HCT116 (cell line): ENCODE measurements around the gene NDUFA7.

Experiments
- ATF3 ChIP-seq: IDR thresholded peaks from 2 replicates; pipeline ENCODE4 v1.6.1; 2012
- ELF1 ChIP-seq: IDR thresholded peaks from 2 replicates; pipeline ENCODE4 v1.6.1; 2012; ENCODE audit warnings: low read depth, borderline replicate concordance
- EZH2 ChIP-seq: fragments of 200-600 bp; sonication (generic); IDR thresholded peaks from 2 replicates; pipeline ENCODE4 v1.6.1; 2017; ENCODE audit warnings: antibody characterized with exemption, mixed run types
- EZH2phosphoT487 ChIP-seq: fragments of 200-600 bp; IDR thresholded peaks from 2 replicates; pipeline ENCODE4 v1.6.1; 2018; ENCODE audit warnings: antibody characterized with exemption, borderline replicate concordance
- FOSL1 ChIP-seq: IDR thresholded peaks from 2 replicates; pipeline ENCODE4 v1.6.1; 2012; ENCODE audit warnings: low read depth
- JUND ChIP-seq: IDR thresholded peaks from 2 replicates; pipeline ENCODE4 v1.6.1; 2012
- POLR2A ChIP-seq: IDR thresholded peaks from 2 replicates; pipeline ENCODE4 v1.7.0; 2011; ENCODE audit warnings: borderline replicate concordance; ENCODE audit not compliant: insufficient read depth, insufficient read length; ENCODE audit errors: extremely low read depth
- POLR2AphosphoS5 ChIP-seq: IDR thresholded peaks from 2 replicates; pipeline ENCODE4 v1.6.1; 2011; ENCODE audit warnings: mild to moderate bottlenecking, low read depth, low read length, moderate library complexity
- SIN3A ChIP-seq: IDR thresholded peaks from 2 replicates; pipeline ENCODE4 v1.6.1; 2012; ENCODE audit warnings: low read depth
- ZNF274 ChIP-seq: fragments of 200-500 bp; sonication (Bioruptor generic); IDR thresholded peaks from 2 replicates; pipeline ENCODE4 v1.6.1; 2014; ENCODE audit warnings: mild to moderate bottlenecking, low read depth, low read length, inconsistent platforms
- TF ChIP-seq, protein P1 (sequence below), 3 experiments: fragments of 200-600 bp in 1 of 3; sonication (generic) in 1 of 3; IDR thresholded peaks in 2 of 3; conservative IDR thresholded peaks in 1 of 3; 2 replicates each; pipeline ENCODE4 v1.5.1; 2012 to 2017; ENCODE audit warnings: low read depth in 2 of 3, low read length in 2 of 3, antibody characterized with exemption in 1 of 3, borderline replicate concordance in 1 of 3, control low read depth in 1 of 3, mild to moderate bottlenecking in 1 of 3, mixed read lengths in 1 of 3, mixed run types in 1 of 3, moderate library complexity in 1 of 3; ENCODE audit not compliant: insufficient read depth in 1 of 3
- TF ChIP-seq, protein P2 (sequence below): IDR thresholded peaks from 2 replicates; pipeline ENCODE4 v1.6.1; 2012; ENCODE audit warnings: low read depth

- TF ChIP-seq, protein P1, sequence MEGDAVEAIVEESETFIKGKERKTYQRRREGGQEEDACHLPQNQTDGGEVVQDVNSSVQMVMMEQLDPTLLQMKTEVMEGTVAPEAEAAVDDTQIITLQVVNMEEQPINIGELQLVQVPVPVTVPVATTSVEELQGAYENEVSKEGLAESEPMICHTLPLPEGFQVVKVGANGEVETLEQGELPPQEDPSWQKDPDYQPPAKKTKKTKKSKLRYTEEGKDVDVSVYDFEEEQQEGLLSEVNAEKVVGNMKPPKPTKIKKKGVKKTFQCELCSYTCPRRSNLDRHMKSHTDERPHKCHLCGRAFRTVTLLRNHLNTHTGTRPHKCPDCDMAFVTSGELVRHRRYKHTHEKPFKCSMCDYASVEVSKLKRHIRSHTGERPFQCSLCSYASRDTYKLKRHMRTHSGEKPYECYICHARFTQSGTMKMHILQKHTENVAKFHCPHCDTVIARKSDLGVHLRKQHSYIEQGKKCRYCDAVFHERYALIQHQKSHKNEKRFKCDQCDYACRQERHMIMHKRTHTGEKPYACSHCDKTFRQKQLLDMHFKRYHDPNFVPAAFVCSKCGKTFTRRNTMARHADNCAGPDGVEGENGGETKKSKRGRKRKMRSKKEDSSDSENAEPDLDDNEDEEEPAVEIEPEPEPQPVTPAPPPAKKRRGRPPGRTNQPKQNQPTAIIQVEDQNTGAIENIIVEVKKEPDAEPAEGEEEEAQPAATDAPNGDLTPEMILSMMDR (IDR thresholded peaks at IDR 0.05 in 2 of 3, conservative IDR thresholded peaks at IDR 0.05 in 1 of 3; ENCODE audit: borderline replicate concordance in 1 of 3, insufficient read depth in 1 of 3, low read depth in 2 of 3, low read length in 2 of 3), result no peak
- no peak for TF ChIP-seq EZH2phosphoT487
- no peak for TF ChIP-seq POLR2A
- TF ChIP-seq SIN3A, result peak; percentile 73
- peak; percentile 80 for TF ChIP-seq POLR2AphosphoS5
- peak; percentile 65; the same call in 1 of the 2 replicates for TF ChIP-seq FOSL1
- no peak for TF ChIP-seq EZH2
- no peak for TF ChIP-seq ATF3
- TF ChIP-seq, protein P2, sequence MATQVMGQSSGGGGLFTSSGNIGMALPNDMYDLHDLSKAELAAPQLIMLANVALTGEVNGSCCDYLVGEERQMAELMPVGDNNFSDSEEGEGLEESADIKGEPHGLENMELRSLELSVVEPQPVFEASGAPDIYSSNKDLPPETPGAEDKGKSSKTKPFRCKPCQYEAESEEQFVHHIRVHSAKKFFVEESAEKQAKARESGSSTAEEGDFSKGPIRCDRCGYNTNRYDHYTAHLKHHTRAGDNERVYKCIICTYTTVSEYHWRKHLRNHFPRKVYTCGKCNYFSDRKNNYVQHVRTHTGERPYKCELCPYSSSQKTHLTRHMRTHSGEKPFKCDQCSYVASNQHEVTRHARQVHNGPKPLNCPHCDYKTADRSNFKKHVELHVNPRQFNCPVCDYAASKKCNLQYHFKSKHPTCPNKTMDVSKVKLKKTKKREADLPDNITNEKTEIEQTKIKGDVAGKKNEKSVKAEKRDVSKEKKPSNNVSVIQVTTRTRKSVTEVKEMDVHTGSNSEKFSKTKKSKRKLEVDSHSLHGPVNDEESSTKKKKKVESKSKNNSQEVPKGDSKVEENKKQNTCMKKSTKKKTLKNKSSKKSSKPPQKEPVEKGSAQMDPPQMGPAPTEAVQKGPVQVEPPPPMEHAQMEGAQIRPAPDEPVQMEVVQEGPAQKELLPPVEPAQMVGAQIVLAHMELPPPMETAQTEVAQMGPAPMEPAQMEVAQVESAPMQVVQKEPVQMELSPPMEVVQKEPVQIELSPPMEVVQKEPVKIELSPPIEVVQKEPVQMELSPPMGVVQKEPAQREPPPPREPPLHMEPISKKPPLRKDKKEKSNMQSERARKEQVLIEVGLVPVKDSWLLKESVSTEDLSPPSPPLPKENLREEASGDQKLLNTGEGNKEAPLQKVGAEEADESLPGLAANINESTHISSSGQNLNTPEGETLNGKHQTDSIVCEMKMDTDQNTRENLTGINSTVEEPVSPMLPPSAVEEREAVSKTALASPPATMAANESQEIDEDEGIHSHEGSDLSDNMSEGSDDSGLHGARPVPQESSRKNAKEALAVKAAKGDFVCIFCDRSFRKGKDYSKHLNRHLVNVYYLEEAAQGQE, result no peak
- TF ChIP-seq JUND, result peak; percentile 77
- TF ChIP-seq ELF1, result no peak
- no peak for TF ChIP-seq ZNF274
Observed at GRCh38 chr19:8361921-8362793, 41.0 kb upstream of the NDUFA7 start.
